NCI-H446 treated with DMSO at 0.1 percent for 48 hours (cell line): ENCODE measurements around the gene WDR93.
"Not testable (repeated sequence)": the region's sequence is repeated elsewhere in the genome, so short reads cannot be mapped to it uniquely, and the experiment has no call there.

ENCODE experiments used
- DNase-seq: peaks from one replicate; lab custom pipeline; 2025; lab: John Stamatoyannopoulos, UW

The WDR93 gene

GRCh38 chr15:89685995-89686394, 4.6 kb upstream of the WDR93 start:
- no peak for DNase-seq

GRCh38 chr15:89686522-89686921, 4.1 kb upstream of the WDR93 start:
- DNase-seq: no peak

GRCh38 chr15:89689930-89690275, 708 bp upstream of the WDR93 start:
- not testable (repeated sequence) for DNase-seq

GRCh38 chr15:89693091-89693490, 2.5 kb downstream of the WDR93 start:
- no peak for DNase-seq

GRCh38 chr15:89693696-89694095, 3.1 kb downstream of the WDR93 start:
- DNase-seq: no peak

GRCh38 chr15:89695198-89695597, 4.6 kb downstream of the WDR93 start:
- no peak for DNase-seq

- DNase-seq: no peak
Observed at GRCh38 chr15:89704411-89704810, 13.8 kb downstream of the WDR93 start.

- DNase-seq: no peak
Observed at GRCh38 chr15:89707577-89707976, 17.0 kb downstream of the WDR93 start.

GRCh38 chr15:89714775-89715174, 24.2 kb downstream of the WDR93 start:
- no peak for DNase-seq

GRCh38 chr15:89723031-89723430, 32.4 kb downstream of the WDR93 start:
- no peak for DNase-seq

- no peak for DNase-seq
Observed at GRCh38 chr15:89724621-89725020, 34.0 kb downstream of the WDR93 start.

GRCh38 chr15:89725064-89725463, 34.5 kb downstream of the WDR93 start:
- DNase-seq: no peak

GRCh38 chr15:89728254-89728653, 37.6 kb downstream of the WDR93 start:
- no peak for DNase-seq

GRCh38 chr15:89731275-89731674, 40.7 kb downstream of the WDR93 start:
- no peak for DNase-seq

GRCh38 chr15:89732451-89733172, 42.0 kb downstream of the WDR93 start:
- DNase-seq: no peak

GRCh38 chr15:89735773-89736172, 45.2 kb downstream of the WDR93 start:
- no peak for DNase-seq

- DNase-seq: peak; percentile 17
Observed at GRCh38 chr15:89740137-89740536, 49.5 kb downstream of the WDR93 start.

- no peak for DNase-seq
Observed at GRCh38 chr15:89743011-89743410, 52.4 kb downstream of the WDR93 start.

GRCh38 chr15:89743594-89743993, 53.0 kb downstream of the WDR93 start:
- no peak for DNase-seq

- DNase-seq: no peak
Observed at GRCh38 chr15:89745131-89745530, 54.5 kb downstream of the WDR93 start.

- no peak for DNase-seq
Observed at GRCh38 chr15:89745768-89746167, 55.2 kb downstream of the WDR93 start.

GRCh38 chr15:89746386-89746780, 55.8 kb downstream of the WDR93 start:
- DNase-seq: no peak

GRCh38 chr15:89747708-89748682, 57.4 kb downstream of the WDR93 start:
- no peak for DNase-seq
